HG02981 (cell line): Measurements from ENCODE around the gene TADA2B.
"Not testable (repeated sequence)": the region's sequence is repeated elsewhere in the genome, so short reads cannot be mapped to it uniquely, and the experiment has no call there.

Source experiments
- ATAC-seq: cut with Tn5 transposase; IDR thresholded peaks from one replicate; pipeline ENCODE4 v1.9.1; 2021; ENCODE audit warnings: mild to moderate bottlenecking, moderate library complexity; ENCODE audit not compliant: unreplicated experiment

Gene TADA2B

DNA sequence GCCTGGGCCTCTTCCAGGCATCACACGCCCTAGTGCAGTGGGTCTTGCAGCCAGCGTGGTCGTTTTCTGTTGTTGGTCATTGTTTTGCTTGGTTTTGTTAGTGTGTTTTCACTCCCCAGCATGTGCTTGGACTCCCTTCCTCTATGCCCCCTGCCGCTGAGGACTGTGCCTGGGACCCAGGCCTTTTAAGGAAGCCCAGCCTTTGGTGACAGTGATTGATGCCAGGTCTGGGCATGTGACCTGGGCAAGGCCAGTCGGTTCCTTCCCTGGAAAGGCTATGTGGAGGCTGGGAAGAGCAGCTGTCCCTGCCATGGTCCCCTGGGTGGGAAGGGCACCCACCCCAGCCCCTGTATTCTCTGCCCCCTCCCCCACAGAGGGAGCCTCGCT is 33.5 kb downstream of the TADA2B start:
- ATAC-seq, result no peak

DNA sequence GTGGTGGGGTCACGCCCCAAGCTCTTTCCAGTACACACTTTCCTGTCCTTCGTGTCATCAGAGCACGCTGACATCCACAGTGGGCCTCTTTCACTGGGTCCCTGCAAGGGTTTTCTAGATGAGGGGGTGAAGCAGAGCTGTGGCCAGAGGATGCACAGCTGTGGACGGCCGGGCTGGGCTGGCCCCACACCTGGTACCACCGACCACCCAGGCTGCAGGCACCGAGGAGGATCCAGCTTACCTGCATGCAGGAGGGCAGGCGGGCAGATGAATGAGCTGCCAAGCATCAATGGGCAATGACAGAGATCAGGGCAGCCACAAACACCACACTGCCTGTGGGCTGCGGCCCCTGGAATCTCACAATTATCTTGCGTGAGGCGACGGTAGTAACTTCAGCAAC is 34.2 kb downstream of the TADA2B start:
- no peak for ATAC-seq

DNA sequence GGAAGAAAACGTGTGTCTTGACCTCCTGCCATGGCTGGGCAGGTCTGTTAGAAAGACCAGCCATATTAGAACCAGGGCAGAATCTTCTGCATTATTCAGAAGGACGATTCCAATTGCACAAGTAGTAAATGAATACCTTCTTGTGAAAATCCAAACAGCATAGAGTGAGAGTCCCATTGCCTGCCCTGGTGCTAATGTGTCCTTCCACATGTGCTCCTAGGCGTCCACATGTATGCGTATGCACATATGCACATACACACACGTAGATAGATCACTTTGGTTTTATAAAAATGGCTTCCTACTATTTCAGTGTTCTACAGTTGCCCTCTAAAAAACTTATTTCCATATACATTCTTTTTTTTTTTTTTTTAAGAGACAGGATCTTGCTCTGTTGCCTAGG is 34.9 kb downstream of the TADA2B start:
- no peak for ATAC-seq

DNA sequence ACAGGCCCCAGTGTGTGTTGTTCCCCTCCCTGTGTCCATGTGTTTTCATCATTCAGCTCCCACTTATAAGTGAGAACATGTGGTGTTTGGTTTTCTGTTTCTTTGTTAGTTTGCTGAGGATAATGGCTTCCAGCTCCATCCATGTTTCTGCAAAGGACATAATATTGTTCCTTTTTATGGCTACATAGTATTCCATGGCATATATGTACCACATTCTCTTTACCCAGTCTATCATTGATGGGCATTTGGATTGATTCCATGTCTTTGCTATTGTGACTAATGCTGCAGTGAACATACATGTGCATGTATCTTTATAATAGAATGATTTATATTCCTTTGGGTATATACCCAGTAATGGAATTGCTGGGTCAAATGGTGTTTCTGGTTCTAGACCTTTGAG is 36.3 kb downstream of the TADA2B start:
- ATAC-seq, result not testable (repeated sequence)

DNA sequence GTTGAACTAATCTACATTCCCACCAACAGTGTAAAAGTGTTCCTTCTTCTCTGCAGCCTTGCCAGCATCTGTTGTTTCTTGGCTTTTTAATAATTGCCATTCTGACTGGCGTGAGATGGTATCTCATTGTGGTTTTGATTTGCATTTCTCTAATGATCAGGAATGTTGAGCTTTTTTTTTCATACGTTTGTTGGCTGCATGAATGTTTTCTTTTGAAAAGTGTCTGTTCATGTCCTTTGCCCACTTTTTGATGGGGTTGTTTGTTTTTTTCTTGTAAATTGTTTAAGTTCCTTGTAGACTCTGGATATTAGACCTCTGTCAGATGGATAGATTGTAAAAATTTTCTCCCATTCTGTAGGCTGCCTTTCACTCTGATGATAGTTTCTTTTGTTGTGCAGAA is 36.7 kb downstream of the TADA2B start:
- not testable (repeated sequence) for ATAC-seq

DNA sequence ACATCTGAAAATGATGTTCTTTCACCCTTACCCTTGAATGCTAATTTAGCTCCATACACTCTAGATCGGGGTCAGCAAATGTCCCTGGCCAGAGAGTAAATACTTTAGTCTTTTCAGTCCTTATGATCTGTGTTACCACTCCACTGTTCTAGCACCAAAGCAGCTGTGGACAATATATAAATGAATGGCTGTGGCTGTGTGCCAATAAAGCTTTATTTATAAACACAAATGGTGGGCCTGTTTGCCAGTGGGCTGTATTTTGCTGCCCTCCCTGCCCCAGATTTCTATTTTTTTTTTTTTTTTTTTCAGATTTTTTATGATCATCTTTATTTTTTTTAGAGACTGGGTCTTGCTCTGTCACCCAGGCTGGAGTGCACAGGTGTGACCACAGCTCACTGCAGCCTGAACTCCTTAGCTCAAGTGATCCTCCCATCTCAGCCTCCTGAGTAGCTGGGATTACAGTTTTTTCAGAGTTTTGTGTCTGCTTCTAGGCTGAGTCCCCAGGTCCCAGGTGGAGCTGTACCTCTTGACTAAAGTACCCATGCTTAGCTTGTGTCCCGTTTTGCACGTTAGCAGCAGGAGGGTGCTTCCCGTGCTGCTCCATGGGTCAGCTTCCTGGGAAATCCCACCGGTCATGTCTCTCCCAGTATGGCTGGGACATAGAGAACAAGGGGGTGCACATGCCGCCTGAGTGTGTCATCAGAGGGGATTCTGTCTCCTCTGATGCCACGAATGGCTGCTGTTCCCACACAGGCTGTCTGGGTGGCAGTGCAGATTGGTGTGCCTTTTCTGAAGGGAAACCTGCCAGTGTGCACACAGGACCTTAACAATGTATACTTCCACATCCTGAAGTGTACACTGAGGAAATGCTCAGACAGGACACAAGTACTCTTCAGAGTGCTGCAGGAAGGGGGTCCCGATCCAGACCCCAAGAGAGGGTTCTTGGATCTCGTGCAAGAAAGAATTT is 40.7 kb downstream of the TADA2B start:
- ATAC-seq, result no peak

DNA sequence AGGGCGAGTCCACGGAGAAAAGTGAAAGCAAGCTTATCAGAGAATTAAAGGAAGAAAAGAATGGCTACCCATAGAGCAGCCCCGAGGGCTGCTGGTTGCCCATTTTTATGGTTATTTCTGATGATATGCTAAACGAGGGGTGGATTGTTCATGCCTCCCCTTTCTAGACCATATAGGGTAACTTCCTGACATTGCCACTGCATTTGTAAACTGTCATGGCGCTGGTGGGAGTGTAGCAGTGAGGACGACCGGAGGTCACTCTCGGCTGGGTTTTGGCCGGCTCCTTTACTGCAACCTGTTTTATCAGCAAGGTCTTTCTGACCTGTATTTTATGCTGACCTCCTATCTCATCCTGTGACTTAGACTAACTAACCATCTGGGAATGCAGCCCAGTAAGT is 41.4 kb downstream of the TADA2B start:
- ATAC-seq, result not testable (repeated sequence)

DNA sequence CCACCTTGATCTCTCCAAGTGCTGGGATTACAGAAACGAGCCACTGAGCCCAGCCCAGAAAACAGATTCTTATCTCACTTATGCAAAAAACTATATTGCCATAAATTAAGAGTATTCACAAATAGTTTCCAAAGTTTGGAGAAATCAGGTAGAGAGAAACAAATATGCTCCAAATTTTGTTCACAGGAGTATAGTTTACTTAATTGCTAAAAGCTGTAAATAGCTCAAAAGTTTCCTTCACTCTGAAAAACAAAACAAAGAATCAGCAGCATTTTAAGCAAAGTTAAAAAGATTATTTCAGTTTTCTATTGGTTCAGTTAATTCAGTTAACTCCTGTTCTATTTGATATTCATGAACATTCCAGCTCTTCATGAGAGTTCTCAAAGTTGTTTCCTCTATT is 43.2 kb downstream of the TADA2B start:
- no peak for ATAC-seq

DNA sequence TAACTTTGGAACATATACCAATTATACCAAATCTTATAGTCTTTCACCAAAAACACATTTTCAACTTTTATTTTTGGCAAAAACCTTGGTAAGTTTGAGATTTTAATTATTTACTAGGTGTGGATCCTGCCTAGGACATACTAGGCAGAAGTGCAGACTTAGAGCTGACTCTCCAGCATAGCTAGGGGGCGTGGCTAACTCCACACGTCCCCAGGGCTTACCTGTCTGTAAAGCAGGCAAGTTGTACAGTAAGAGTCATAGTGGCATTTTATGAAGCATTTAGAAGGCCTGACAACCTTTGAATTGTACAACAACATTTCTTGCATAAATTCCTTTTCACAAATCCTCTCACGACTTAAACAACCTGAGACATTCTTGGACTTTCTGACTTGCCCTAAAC is 43.9 kb downstream of the TADA2B start:
- ATAC-seq, result no peak

DNA sequence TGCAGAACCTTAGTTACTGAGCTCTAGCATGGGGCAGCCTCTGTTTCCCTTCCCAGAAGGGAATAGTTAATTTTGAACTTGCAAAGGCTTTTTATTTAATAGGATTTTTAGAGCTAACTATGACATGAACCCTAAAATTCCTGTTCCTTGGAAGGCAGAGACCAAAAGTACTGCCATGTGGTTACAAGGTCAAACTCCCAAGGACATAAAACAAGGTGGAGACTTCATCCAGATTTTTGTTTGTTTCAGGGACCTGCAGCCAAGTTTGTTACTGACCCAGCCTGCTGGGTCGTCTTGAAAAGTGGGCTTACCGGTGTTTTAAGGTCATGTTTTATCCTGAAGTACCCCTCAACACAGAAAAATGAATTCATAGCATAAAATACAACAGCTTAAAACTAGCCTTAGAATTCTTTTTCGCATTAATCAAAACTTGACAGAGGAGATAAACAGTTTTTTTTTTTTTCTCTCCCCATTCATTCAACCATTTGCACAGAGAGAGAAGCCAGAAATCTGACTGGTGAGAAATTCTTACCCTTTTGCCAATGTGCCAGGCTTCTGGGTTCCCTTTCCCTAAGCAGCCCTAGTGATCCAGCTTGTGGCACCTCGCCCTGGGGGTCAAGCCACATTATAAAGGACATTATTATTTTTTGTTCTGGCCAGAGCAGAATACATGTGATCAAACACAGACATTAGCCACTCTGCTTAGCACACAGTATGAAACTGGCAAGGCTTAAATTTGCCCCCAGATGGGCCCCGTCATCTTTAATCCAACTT is 46.2 kb downstream of the TADA2B start:
- no peak for ATAC-seq

DNA sequence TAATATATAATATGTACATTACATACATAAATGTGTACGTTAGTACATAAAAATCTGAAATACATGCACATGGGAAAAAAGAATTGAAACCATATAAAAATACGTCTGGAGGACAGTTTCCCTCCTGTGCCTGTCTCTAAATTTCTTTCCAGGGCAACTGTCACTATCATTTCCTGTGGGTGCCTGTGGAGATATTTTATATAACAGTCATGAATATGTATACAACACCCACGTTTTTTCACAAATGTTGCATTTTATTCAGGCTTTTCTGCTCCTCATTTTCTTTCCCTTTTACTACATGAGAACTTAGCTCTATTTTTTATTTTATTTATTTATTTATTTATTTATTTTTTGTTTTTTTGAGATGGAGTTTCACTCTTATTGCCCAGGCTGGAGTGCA is 48.9 kb downstream of the TADA2B start:
- no peak for ATAC-seq

DNA sequence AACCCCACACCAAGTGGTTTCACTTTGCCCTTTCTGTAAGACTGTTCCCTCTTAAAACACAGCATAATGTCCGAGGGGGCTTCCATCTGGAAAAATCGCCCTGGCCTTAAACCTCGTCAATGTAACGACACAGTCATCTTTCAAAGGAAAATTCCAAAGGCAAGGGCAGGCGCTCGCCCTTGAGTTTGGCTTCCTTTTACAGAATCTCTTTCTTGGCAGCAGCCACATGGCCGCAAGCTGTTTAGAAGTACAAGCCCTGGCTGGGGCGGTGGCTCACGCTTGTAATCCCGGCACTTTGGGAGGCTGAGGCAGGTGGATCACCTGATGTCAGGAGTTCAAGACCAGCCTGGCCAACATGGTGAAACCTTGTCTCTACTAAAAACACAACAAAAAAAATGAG is 51.7 kb downstream of the TADA2B start:
- ATAC-seq, result no peak

DNA sequence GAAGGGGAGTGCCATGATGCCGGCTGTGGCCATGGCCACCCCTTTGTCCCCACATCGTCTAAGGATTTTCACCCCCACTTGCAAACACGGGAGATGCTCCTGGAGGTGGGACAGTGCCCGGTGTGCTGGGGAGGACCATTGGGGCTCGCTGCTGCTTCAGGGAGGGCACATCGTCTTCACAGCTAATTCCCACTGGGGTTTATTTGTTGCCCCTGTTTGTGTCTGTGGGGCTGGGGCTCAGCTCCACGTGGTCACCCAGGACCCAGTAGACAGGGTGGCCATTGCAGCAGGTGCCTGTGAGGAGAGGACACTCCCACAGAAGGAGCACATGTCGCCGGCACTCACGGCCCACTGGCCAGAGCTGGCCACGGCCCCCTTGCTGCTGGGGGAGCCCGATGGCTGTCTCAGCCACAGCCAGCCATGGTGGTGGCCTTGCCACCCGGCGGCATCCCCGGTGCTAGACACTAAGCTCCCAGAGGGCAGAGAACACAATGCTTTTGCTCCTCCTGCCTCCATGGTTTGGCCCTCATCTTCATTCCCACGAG is 52.5 kb downstream of the TADA2B start:
- ATAC-seq, result no peak

DNA sequence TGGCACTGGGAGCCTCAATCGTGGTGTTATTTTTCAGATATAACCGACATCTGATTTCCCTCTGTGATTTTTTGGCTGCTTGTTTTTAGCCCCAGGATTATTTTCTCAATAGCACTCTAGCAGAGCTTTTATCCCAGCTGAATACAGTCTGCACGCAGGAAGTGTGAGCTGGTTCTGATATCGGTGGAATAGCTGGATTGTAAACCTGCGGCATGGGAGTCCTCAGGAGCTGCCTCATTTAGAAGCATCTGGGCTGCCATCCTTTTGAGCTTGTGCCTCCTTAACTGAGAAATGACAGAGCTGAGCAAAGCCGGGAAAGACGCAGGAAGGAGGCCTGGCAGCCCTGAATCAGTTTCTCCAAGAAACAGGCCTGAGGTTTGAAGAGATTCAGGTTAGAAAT is 53.1 kb downstream of the TADA2B start:
- no peak for ATAC-seq

DNA sequence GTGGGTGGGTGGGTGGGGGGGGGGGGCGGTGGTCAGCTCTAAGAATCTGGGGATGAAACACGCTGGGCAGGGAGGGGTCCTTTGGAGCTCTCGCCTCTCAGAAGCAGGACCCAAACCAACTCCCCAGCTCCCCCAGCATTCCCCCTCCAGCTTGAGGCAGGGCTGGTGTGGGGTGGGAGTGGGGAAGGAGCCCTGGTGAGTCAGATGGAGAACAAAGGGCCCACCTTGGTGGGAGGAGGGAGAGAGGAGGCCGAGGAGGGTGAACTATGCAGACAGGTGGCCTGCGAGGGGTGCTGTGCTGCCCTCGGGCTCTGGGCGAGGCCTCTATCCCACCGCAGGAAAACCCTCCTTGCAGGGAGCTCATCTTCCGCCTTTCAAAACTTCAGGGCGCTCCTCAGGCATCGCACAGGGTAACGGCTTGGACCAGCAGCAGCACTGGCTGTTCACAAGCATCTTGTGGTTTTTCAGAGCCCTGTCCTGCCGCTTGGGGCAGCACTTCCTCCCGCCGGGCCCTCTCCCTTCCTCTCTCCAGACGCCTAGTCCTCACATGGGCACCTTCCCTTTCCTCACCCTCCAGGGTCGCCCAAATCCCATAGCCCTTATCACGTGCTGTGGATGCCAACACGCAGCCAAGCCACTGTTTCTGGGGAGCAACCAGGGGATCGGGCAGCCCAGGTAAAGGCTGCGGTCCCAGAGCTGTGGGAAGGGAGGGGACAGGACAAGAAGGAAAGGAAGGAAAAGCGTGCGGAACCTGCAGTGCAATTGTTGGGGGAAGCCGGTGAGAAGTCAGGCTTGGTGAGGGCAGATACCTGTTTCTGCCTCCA is 58.7 kb downstream of the TADA2B start:
- peak; percentile 69 for ATAC-seq

DNA sequence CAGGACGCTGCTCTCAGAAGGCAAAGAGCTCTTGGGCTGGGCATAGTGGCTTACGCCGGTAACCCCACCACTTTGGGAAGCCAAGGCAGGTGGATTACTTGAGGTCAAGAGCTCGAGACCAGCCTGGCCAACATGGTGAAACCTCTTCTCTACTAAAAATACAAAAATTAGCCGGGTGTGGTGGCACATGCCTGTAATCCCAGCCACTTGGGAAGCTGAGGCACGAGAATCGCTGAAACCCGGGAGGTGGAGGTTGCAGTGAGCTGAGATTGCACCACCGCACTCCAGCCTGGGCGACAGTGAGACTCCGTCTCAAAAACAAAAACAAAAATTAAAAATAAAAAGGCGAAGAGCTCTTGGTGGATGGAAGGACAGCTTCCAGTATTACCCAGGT is 59.3 kb downstream of the TADA2B start:
- ATAC-seq, result not testable (repeated sequence)

DNA sequence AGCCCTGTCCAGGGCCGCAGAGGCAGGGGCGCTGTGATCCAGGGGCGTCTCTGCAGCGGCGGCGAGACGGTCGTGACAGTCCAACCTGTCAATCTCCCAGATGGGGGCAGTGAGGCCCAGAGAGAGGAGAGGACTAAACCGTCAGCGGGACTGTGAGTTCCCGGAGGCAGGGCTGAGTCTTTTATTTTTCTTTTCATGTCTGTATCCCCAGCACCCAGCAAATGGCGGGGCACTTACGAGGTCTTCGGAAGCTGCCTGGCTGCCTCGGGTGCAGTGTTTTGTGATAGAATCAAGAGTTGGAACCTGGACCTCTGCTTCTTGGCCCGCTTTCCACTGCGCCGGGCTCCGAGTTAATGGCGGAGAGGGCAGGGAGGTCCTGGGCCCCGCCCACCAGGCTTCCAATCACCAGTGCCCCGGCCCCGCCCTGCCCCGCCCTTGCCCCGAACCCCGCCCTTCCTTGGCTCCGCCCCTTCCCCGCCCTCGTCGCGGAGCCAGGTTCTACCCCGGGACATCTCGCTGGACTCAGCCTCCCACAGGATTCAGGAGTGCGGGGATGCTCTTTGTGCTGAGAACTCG is 59.9 kb downstream of the TADA2B start:
- peak; percentile 76 for ATAC-seq

DNA sequence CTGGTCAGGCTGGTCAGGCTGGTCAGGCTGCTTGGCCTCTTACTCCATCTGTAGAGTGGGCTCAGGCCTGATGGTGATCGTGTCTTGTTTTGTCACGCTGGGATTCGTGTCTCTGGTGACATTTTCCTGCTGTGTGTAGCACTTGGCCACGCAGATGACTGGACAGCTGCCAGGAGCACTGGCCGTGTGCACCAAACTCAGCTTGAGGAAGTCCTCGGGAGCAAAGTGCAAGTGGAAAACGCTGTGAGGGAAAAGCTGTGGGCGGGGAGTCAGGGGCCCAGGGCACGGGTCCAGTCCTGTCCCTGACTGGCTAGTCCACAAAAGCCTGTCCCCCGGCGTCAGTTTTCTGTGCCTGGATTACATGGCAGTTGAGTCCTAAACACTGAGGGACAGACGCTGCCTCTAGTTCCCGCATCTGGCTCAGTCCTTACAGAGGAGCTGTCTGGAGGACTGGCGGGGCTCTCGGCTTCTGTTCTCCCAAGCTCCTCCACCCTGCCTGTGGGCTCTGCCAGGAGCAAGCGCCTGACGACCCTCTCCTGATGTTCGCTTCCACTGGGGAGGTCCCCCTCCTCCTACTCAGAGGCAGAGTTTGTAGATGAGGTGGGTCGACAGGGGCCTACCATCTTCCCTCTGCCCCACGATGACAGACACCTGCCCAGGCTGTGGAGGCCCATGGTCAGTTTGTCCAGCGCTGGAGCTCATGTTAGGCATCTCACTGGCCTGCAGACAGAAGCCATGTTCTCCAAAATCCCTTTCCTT is 60.6 kb downstream of the TADA2B start:
- no peak for ATAC-seq

DNA sequence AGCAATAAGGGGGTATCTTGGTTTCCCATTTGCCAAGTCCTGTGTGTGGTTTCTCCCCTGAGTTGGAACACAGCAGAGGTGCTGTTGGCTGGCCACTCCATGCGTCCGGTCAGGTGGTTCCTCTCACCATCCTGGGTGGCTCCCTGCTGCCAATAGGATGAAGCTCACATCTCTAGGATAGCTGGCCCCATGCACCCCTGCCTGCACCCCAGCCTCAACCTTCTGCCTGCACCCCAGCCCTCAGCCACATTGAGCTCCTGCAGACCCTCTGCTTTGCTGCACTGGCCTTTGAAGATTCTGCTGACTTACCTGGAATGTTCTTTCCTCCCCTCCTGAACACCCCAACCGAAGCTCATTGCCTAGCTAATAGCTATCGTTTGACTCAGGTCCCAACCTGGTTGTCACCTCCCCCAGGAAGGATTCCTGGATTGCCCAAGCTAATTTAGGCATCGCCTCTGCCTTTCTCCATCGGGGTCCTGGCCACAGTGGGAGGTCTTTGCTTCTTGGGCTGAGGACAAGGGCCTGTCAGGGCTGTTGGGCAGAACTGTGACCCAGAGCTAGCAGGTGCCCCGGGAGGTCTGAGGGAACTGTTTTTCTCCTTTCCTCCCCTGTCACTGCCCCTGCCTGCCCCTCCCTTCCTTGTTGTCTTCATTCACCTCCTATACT is 61.3 kb downstream of the TADA2B start:
- no peak for ATAC-seq
